ENCODE results near the gene LDLRAD4. TPM values are rescaled to one million over a fixed set of nuclear protein-coding genes. Genes with fewer than 3 reads are reported as not detected.

LDLRAD4 gene
- total RNA-seq, 2 experiments from 2014 or later = 37.3 to 38.5 TPM

DNA sequence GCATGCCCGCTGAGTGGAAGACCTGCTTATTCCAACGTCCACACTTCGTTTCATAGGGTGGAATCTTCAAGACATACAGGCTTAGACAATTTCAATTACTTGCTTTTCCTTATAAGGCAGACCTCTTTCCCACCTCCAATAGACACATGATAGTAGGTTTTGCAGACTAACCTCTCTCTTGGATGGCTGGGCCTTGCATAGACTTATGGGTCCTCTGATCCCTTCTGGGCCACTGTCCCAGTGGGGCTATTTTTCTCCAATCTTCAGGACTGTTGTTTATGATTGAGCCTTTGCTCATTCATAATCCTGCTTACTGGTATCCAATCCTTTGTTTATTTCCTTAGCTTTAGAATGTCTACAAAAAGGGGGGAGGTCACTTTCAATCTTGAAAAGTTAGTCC, 368.9 kb downstream of the LDLRAD4 start:
- Mint-ChIP-seq H3K4me3 (peak overlapping the region; percentile 53), H3K27ac (peak overlapping the region; percentile 86), H3K27me3 (no peaks in the 10 kb centered on the region), H3K9me3 (no peaks in the 10 kb centered on the region), H3K4me1 (ENCODE audit: low read depth) (peaks cover 72% of the 10 kb centered on the region), H3K36me3 (ENCODE audit: low read depth) (peaks cover 17% of the 10 kb centered on the region)
- CTCF ChIA-PET = interaction anchor here (0.8 to 1.5 kb wide), 4 partner anchors 9 to 30 kb away, joined by 3 to 4 read pairs (median 4); no protein-coding TSS in a partner anchor
- intact Hi-C loops (cut with micrococcal nuclease) = no loop called here
- TF ChIP-seq, protein P1, sequence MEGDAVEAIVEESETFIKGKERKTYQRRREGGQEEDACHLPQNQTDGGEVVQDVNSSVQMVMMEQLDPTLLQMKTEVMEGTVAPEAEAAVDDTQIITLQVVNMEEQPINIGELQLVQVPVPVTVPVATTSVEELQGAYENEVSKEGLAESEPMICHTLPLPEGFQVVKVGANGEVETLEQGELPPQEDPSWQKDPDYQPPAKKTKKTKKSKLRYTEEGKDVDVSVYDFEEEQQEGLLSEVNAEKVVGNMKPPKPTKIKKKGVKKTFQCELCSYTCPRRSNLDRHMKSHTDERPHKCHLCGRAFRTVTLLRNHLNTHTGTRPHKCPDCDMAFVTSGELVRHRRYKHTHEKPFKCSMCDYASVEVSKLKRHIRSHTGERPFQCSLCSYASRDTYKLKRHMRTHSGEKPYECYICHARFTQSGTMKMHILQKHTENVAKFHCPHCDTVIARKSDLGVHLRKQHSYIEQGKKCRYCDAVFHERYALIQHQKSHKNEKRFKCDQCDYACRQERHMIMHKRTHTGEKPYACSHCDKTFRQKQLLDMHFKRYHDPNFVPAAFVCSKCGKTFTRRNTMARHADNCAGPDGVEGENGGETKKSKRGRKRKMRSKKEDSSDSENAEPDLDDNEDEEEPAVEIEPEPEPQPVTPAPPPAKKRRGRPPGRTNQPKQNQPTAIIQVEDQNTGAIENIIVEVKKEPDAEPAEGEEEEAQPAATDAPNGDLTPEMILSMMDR (IDR thresholded peaks at IDR 0.05) = no peak
- POLR2A ChIA-PET = interaction anchor here (0.7 to 2.8 kb wide), 4 partner anchors 10 to 25 kb away, joined by 3 to 13 read pairs (median 10); no protein-coding TSS in a partner anchor
- ATAC-seq (no peak), DNase-seq (no peak)

DNA sequence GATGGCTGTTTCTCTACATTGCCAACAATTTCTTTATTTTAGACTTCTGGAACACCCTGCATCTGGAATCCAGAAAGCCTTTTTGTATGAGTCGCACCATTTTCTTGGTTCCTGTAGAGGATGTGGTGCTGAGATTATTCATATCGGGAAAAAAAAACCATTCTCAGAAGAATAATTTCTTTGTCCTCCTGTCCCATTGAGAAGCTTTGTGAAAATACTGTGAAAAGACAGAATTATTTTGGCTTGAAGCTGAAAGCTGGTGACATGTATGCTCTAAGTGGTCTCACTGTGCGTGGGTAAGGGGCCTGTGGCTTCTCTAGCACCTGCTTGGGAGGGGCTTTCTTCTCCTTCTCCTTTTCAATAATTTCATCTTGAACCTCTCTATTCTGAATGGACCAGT, 369.4 kb downstream of the LDLRAD4 start:
- TF ChIP-seq, protein P1 (IDR thresholded peaks at IDR 0.05) = no peak
- ChIA-PET POLR2A (interaction anchor here (0.7 to 2.8 kb wide), 4 partner anchors 10 to 24 kb away, joined by 3 to 13 read pairs (median 10); no protein-coding TSS in a partner anchor), CTCF (interaction anchor here (1.2 to 1.5 kb wide), 4 partner anchors 9 to 30 kb away, joined by 3 to 4 read pairs (median 4); no protein-coding TSS in a partner anchor)
- peaks cover 72% of the 10 kb centered on the region for H3K4me1 Mint-ChIP-seq (ENCODE audit: low read depth)
- H3K27ac Mint-ChIP-seq = peak overlapping the region; percentile 86
- peak; percentile 24 for ATAC-seq
- H3K27me3 Mint-ChIP-seq = no peaks in the 10 kb centered on the region
- intact Hi-C loops (cut with micrococcal nuclease) = no loop called here
- no peak for DNase-seq
- no peaks in the 10 kb centered on the region for H3K9me3 Mint-ChIP-seq
- H3K36me3 Mint-ChIP-seq (ENCODE audit: low read depth) = peaks cover 17% of the 10 kb centered on the region
- peak overlapping the region; percentile 53 for H3K4me3 Mint-ChIP-seq

DNA sequence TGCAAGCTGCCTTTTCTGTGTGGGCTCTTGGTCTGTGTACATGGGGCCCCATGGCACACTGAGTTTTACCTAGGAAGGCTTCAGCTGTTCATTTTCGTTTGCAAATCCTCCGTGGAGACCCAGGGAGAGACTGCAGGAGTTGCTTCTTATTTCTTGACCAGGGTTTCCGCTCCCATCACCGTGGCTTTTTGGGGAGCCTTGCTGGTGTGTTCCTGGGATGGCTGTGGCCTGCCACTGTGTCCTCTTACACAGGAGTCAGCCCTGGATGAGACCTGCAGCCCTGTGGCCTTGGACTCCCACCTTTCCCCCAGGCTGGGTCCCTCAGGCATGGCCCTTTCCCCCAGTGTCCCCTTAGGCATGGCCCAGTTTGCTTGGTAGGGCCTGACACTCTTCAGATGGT, 370.8 kb downstream of the LDLRAD4 start:
- ATAC-seq (no peak), DNase-seq (no peak)
- Mint-ChIP-seq H3K4me3 (no peak overlapping the region), H3K27ac (no peak overlapping the region), H3K4me1 (ENCODE audit: low read depth) (peaks cover 76% of the 10 kb centered on the region), H3K36me3 (ENCODE audit: low read depth) (peaks cover 25% of the 10 kb centered on the region), H3K9me3 (peaks cover 4% of the 10 kb centered on the region), H3K27me3 (no peaks in the 10 kb centered on the region)
- intact Hi-C loops (cut with micrococcal nuclease) = no loop called here
- ChIA-PET CTCF (interaction anchor here (1.2 to 1.3 kb wide), 2 partner anchors 9 to 31 kb away, joined by 3 to 4 read pairs; no protein-coding TSS in a partner anchor), POLR2A (interaction anchor here (2.3 kb wide), 1 partner anchor 12 kb away, joined by 9 read pairs; no protein-coding TSS in a partner anchor)
- TF ChIP-seq, protein P1 (IDR thresholded peaks at IDR 0.05) = no peak

DNA sequence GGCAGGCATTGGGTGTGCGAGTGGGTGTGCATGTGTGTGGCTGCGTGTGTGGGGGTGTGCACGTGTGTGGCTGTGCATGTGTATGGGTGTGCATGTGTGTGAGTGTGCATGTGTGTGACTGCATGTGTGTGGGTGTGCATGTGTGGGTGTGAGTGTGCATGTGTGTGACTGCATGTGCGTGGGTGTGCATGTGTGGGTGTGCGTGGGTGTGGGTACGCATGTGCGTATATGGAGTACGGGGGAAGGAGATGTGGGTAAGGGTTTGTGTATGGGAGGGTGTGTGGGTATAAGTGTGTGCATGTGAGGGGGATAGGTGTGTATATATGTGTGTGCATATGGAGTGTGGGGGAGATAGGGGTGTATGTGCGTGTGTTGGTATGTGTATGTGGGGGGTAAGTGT, 371.4 kb downstream of the LDLRAD4 start:
- peaks cover 26% of the 10 kb centered on the region for H3K36me3 Mint-ChIP-seq (ENCODE audit: low read depth)
- POLR2A ChIA-PET = interaction anchor here (0.7 to 2.3 kb wide), 2 partner anchors 12 to 13 kb away, joined by 3 to 9 read pairs; no protein-coding TSS in a partner anchor
- H3K27ac Mint-ChIP-seq = no peak overlapping the region
- no peaks in the 10 kb centered on the region for H3K27me3 Mint-ChIP-seq
- intact Hi-C loops (cut with micrococcal nuclease) = no loop called here
- TF ChIP-seq, protein P1 (IDR thresholded peaks at IDR 0.05) = no peak
- H3K4me3 Mint-ChIP-seq = no peak overlapping the region
- DNase-seq (no peak), ATAC-seq (no peak)
- H3K9me3 Mint-ChIP-seq = peaks cover 6% of the 10 kb centered on the region
- CTCF ChIA-PET = interaction anchor here (1.3 kb wide), 1 partner anchor 8 kb away, joined by 3 read pairs; no protein-coding TSS in a partner anchor
- H3K4me1 Mint-ChIP-seq (ENCODE audit: low read depth) = peaks cover 74% of the 10 kb centered on the region

DNA sequence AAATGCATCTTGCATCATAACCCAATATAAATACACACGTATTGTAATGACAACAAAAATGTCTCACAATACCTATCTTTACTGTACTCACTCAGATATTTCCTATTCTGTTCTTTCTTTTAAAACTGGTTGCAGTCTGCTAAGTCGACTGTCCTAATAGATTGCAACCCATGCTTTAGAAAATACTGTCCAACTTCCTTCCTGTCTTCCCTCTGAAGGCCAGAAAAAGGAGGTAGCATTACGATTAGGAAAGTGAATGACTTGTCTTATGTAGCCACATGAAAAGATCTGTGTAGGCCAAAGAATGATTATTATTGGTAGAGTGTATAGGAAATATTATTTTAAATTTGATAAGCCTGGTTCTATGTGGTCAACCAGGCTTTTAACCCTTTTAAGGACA, 373.7 kb downstream of the LDLRAD4 start:
- ChIA-PET CTCF (no interaction called here), POLR2A (no interaction called here)
- H3K9me3 Mint-ChIP-seq = peaks cover 28% of the 10 kb centered on the region
- no peak overlapping the region for H3K27ac Mint-ChIP-seq
- intact Hi-C loops (cut with micrococcal nuclease) = no loop called here
- H3K27me3 Mint-ChIP-seq = no peaks in the 10 kb centered on the region
- ATAC-seq = no peak
- H3K4me1 Mint-ChIP-seq (ENCODE audit: low read depth) = peaks cover 52% of the 10 kb centered on the region
- H3K4me3 Mint-ChIP-seq = no peak overlapping the region
- DNase-seq = no peak
- TF ChIP-seq, protein P1 (IDR thresholded peaks at IDR 0.05) = no peak
- H3K36me3 Mint-ChIP-seq (ENCODE audit: low read depth) = peaks cover 46% of the 10 kb centered on the region
